GM12874 (cell line): ENCODE measurements around the gene CCDC167.

ENCODE experiments used
- TF ChIP-seq, protein P1 (sequence below): IDR thresholded peaks from 2 replicates; pipeline ENCODE4 v1.5.1; 2011; ENCODE audit warnings: low read depth, mild to moderate bottlenecking, control low read depth, low read length, moderate library complexity; ENCODE audit not compliant: insufficient read depth

The CCDC167 gene

GRCh38 chr6:37514321-37514771 lies 14.7 kb upstream of the CCDC167 start:
- TF ChIP-seq, protein P1, sequence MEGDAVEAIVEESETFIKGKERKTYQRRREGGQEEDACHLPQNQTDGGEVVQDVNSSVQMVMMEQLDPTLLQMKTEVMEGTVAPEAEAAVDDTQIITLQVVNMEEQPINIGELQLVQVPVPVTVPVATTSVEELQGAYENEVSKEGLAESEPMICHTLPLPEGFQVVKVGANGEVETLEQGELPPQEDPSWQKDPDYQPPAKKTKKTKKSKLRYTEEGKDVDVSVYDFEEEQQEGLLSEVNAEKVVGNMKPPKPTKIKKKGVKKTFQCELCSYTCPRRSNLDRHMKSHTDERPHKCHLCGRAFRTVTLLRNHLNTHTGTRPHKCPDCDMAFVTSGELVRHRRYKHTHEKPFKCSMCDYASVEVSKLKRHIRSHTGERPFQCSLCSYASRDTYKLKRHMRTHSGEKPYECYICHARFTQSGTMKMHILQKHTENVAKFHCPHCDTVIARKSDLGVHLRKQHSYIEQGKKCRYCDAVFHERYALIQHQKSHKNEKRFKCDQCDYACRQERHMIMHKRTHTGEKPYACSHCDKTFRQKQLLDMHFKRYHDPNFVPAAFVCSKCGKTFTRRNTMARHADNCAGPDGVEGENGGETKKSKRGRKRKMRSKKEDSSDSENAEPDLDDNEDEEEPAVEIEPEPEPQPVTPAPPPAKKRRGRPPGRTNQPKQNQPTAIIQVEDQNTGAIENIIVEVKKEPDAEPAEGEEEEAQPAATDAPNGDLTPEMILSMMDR = no peak

DNA sequence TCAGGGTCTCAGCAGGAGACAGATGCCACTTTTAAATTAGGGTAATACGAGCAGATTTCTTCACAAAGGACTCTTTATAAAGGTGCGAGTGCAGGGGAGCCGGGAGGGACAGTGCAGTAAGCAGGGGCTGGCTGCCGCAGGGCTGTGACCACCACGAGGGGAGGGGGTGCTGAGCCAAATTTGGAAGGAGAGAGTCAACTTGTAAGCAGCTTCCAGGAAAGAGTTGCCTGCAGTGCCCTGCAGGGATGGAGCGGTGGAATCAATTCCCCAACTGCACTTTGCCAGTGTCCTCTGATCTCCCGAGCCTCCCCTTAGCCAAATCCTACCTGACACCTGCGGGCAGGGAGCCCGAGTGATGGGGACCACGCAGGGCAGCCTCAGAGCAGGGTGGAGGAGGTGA lies 13.9 kb upstream of the CCDC167 start:
- TF ChIP-seq, protein P1 = no peak

- TF ChIP-seq, protein P1 = no peak
These were observed 13.5 kb upstream of the CCDC167 start for GRCh38 chr6:37513155-37513554.

GRCh38 chr6:37512400-37513011 lies 12.8 kb upstream of the CCDC167 start:
- TF ChIP-seq, protein P1 = no peak

DNA sequence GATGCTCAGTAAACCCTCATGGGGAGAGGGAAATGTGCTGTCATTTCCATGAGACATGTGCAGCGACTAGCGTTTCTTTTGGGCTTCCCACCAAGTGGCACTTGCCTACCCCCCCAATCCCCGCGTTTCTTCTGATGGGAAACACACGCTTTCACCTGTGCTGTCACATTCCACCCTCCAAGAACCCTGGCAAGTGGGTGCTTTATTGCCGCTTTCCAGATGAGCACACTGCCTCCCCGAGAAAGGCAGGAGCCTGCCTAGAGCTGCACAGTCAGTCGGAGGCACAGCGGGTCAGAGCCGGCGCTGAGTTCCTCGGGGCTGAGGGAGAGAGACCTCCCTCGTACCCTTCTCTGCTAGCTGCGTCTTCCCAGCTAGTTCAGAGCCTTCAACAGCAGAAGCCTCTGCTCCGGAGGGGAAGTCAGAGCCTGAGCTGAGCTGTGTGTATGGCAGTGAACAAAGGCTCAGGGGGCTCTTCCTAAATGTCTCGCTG lies 12.3 kb upstream of the CCDC167 start:
- TF ChIP-seq, protein P1 = no peak

DNA sequence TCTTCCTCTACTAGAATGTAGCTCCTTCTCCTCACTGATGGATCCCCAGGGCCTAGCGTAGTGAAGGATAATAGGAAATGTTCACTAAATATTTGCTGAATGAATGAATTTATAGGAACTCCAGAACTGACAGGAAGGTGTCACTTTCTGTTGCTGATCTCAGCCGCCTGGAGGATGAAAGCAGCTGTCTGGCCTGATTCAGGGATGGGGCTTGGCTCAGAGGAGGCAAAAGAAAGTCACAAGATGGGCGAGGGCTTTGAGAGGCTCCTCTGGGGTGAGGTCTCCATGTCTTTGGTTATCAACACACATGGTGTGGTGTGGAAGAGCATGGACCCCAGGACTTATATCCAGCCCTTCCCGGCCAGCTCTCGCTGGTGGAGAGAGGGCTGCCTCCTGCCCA lies 11.5 kb upstream of the CCDC167 start:
- TF ChIP-seq, protein P1 = no peak

DNA sequence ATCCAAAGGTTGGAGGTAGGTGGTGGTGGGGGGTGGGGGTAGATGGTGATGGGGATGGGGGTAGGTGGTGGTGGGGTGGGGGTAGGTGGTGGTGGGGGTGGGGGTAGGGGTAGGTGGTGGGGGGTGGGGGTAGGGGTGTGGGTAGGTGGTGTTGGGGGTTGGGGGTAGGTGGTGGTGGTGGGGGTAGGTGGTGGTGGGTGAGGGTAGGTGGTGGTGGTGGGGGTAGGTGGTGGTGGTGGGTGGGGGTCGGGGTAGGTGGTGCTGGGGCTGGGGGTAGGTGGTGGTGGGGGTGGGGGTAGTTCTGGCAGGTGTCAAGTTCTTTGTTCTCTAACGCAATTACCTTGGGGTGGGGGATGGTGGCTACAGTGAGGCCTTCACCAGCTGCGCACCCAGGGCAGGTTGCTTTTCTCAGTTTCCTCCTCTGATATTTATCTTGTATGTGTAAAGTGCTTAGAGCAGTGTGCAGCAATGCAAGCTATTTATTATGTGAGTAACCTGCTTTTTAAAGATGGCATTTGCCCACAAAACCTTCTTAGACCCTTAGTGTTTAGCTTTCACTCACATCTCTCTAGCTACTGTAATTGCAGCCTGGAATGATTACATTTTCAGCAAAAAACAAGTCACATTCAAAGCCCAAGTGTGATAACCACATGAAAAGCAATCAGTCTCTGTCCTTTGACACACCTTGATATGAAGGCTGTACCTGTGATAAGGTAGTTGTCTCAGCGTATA lies 8.2 kb upstream of the CCDC167 start:
- TF ChIP-seq, protein P1 = no peak
